HG03175 (cell line): ENCODE results near the gene SNAI3.

Experiments used
- ATAC-seq: cut with Tn5 transposase; IDR thresholded peaks from one replicate; pipeline ENCODE4 v1.9.1; 2021; ENCODE audit warnings: mild to moderate bottlenecking, moderate library complexity; ENCODE audit not compliant: unreplicated experiment

SNAI3 gene

DNA sequence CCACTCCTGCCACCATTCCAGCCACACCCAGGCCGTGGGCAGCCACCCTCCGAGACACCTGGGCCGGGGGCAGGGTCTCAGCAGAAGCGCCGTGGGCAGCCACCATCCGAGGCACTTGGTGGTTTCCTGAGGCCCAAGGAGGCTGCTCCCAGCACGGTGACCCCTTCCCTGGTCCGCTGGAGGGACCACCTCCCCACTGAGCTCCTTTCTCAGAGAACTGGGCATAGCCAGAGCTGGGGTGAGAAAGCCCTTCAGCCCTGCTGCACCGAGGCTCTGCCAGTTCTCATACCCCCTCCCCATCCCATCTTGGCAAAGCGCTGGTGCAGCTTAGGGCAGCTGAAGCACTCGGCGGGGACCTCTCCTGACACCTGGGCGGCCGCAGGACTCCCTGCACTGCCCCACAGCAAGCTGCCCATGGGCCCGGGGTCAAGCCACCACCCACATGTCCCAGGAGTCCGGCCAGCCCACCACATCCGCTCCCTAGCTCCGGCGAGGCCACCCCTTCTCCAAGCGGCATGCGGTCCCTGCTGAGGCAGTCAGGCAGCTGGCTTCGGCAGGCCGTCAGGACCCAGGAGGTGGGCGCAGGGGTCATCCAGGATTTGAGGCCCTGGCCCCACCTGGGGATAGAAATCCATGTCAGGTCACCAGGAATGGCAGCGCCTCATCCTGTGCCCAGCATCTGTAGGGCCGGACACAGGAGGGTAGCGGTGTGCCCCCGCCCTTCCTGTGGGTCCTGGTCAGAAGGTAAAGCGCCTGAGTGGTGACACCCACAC, 34.1 kb downstream of the SNAI3 start:
- ATAC-seq: no peak

DNA sequence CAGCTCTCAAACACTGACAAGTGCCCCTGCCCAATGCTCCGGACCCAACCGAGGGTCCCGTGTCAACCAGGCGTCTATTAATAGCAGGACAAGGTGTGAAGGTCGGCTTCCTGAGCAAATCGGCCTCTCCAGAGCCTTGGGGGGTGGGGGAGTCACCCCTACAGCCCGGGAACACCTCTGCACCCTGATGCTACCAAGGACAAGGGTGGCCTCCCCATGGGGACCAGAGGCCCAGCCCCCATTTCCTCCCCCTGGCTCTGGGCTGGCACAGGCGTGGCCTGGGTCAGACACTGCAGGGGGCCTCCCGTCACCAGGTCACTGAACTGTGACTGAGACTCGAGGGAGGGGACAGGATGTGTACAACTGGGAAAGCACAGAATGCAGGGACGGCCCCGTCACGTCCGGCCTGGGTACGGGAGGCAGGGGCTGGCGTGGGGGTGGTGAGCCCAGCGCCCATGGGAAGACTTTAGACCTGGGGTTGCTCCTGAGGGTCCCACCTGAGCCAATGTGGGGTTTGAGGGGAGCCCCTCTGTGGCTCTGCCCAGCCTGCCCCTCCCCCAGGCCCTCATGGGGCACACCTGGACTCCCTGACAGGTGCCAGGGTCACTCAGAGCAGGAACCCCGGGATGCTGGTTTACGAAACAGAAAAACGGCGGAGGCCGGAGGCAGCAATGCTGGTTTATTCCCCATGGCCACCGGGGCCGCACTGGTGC, 34.9 kb downstream of the SNAI3 start:
- ATAC-seq: peak; percentile 77

DNA sequence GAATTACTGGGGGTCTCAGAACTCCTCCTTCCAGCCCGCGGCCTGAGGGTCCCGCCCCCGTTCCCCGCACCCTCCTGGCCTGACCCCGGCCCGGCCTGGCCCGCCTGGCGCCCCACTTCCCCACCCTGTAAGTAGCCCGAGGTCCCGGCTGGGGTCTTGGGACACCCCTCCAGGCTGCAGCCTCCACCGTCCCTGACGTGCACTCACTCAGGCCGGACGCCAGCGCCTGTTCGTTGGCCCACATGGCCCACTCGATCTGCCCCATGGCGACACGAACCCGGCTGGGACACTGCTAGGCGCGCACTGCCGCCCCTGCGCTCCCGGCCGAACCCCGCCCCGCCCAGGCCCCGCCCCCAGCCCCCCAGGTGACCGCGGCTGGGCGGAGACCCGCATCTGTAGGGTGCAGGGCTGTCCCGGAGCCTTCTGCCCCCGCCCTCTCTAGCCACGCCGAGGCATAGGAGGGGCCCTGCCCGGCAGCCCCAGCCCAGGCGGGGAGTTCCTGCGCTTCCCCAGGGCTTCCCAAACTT, 35.5 kb downstream of the SNAI3 start, which contains the start of gene CYBA:
Gene CYBA, minus strand, starts transcription at position 305 of the 527 bp plus-strand sequence. Its CDS starts 40 bp downstream, at position 265.
- ATAC-seq: peak; percentile 80

DNA sequence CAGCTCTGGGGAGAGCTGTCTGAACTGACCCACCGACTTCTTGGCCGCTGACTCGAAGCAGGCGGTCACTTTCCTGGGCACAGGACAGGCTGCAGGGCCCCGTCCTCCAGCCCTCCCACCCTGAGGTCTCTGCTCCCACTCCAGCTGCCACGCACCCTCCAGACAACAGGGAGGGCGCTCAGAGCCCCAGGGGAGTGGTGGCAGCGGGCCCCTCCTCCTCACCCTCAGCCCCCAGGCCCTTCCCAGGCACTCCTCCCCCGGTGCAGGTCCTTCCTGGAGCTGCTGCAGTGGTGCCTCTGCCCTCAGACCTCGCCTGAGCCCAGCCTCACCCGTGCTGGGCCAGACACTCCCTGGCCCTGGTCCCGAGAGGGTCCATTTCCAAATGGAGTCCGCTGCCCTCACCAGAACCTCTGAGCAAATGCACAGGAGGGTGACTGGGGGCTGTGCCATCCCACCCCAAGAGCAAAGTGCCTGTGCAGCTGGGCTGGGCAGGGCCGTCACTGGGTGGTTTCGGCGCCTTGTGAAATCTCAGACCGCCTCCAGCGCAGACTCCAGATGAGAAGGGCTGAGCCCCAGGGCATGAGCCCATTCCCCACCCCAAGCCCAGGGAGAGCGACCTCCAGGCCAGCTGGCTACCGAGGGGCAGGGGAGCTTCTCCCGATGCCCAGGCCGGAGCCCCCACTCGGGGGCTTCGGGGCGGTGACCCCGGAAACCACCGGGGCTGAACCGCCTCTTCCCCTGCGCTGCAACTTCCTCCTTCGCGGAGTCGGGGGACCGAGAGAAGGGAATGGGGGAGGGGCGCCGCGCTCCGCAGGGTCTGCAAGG, 36.2 kb downstream of the SNAI3 start:
- ATAC-seq: peak; percentile 10

DNA sequence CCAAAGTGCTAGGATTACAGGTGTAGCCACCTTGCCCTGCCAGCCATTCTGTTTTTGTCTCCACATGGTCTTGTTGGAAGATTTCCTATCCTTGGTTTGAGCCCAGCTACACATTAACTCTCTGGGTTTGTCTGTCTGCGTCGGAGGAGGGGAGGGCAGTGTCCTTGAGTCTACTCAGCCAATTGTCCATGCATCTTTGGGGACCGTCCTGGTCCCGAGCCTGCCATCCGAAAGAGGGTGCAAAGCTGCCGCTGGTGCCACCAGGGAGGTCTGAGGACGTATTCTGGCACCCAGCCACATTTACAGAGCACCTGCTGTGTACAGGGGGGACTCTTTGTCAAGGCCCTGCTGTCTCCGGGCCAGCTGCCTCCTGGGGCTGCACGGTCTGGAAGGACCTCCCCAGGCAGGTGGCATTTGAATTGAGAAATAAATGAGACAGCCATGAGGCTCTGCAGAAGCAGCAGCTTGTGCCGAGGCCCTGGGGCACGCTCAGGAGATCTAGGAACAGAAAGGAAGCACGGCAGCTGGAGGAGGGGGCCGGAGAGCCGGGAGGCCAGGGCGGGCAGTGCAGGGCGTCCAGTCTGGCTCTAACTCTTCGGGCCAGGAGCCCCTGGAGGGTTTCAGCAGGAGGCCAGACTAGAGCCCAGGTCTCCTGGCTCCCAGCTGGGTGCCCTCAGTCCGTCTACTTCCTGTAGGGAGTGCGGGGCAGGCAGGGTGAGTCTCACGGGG, 36.9 kb downstream of the SNAI3 start:
- no peak for ATAC-seq

DNA sequence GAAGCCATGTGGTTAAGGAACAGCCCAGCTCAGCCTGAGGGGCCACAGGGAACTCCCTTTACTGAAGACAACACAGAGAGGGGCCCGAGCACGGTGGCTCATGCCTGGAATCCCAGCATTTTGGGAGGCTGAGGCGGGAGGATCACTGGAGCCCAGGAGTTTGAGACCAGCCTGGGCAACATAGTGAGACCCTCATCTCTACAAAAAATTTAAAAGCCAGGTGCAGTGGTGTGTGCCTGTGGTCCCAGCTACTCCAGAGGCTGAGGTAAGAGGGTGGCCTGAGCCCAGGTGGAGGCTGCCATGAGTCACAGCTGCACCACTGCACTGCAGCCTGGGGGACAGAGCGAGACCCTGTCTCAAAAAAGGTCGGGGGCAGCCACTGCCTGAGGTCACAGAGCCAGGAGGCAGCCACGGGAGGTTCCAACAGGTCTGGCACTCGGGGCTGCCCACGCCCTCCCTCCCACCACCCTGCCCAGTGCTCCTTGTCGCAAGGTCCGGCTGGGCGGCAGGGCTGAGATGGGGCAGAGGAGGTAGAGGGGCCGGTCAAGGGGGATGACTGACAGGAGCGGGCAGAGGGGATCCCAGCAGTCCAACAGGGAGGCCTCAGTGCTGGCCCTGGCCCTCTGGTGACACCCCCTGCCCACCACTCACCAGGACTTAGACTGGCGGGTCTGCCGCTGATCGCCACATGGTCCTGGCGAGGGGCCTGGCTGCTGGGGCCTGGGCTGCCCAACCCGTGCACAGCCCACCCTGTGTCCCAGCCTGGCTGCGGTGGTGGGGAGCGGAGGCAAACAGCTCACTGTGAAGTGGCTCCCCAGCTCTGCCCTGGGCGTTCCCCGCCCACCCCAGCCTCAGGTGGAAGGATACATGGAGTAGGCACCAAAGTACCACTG, 38.9 kb downstream of the SNAI3 start:
- no peak for ATAC-seq

DNA sequence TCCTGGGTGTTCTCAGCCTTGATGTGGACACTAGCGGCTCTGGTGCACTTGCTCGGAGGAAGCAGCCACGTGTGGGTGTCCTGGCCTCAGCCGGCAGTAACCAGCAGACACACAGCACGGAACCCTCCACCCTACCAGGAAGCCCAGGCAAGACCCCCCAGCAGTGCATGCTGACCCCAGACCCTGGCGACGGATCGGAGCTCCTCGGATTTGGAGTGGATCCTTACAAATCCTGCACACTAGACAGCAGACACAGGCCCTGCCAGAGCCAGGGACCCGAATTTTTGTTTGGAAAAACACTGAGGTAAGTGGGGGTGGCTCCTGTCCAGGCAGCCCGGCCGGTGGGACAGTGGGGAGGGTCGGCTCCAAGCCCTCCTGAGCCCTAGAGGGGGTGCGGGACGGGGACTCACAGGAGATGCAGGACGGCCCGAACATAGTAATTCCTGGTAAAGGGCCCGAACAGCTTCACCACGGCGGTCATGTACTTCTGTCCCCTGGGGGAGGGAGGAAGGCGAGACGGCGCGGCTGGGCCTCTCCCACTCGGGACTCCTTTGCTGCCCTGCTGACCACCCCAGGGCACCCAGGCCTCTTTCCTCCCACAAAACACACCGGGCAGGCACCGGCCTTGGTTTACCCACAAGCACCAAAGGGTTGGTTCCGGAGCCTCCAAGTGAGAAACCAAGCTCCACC, 39.8 kb downstream of the SNAI3 start:
- no peak for ATAC-seq

DNA sequence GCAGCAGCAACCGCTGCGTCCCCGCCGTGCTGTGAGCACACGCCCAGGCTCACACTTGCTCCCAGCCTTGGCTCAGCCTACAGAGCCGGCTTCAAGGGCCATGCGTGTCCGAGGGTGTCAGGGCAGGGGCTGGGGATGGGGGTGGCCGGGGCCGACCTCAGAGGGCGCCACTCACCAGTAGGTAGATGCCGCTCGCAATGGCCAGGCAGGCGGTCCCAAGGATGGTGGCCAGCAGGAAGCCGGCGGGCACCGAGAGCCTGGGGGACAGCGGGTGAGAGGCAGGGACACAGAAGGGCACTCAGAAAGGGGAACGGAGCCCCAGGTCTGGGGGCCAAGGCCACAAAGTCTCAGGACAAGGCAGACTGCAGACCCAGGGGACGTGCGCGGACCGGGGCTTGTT, 40.4 kb downstream of the SNAI3 start:
- ATAC-seq: no peak

DNA sequence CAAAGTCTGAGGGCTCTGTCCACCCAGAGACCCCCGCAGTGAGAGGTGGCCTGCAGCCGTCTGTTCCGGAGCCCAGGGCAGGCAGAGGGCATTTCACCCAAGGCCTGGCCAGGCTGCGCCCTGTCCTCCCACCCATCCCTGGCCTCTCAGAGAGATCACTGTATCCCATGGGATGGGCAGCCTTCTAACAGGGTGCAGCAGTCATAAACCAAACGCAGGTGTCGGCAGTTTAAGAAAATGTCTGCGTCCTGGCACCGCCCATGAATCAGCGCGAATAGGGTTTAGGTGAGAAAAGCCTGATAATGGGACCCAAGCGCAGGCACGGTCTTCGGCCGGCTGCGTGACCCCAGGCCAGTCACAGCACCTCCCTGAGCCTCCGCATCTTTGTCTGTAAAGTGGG, 40.9 kb downstream of the SNAI3 start:
- ATAC-seq: no peak

DNA sequence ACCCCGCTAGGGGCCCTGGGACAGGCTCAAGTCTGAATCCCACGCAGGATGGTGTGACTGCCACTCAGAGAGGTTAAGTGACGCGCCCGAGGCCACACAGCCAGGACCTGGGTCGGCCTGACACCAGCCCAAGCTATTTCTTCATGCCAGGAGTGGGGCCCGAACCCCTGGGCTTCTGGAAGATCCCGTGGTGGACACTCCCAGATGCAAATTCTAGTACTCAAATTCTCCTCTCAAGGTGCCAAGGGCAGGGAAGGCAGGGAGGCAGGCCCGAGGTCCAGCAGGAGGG, 42.7 kb downstream of the SNAI3 start:
- ATAC-seq: no peak

DNA sequence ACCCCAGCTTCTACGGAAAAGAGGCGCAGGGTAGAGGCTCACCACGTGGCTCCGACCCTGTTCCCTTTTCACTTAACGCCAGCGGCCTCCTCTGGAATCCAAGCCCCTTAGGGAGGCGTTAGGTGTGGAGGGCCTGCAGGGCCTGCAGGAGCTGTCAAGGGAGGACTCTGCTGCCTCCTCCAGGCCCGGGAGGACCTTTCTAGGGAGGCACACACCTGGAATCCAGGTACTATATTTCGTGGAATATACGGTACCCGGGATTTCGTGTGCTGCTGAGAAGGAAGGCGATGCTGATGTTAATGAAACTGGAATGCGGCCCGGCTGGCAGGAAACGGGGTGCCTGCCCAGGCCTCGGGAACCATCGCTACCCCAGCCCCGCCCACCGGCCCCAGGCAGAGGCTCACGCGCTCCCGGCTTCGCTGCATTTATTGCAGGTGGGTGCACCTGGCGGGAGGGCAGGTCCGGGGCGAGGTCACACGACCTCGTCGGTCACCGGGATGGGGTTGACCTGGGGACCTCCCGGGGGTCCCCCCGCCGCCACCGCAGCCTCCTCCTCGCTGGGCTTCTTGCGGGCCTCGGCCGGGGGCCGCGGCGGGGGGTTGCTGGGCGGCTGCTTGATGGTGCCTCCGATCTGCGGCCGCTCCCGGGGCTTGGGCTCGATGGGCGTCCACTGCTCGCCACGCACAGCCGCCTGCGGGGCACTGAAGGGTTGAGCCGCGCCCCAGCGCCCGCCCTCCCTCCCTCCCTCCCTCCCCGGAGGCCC, 43.2 kb downstream of the SNAI3 start:
- ATAC-seq: no peak

DNA sequence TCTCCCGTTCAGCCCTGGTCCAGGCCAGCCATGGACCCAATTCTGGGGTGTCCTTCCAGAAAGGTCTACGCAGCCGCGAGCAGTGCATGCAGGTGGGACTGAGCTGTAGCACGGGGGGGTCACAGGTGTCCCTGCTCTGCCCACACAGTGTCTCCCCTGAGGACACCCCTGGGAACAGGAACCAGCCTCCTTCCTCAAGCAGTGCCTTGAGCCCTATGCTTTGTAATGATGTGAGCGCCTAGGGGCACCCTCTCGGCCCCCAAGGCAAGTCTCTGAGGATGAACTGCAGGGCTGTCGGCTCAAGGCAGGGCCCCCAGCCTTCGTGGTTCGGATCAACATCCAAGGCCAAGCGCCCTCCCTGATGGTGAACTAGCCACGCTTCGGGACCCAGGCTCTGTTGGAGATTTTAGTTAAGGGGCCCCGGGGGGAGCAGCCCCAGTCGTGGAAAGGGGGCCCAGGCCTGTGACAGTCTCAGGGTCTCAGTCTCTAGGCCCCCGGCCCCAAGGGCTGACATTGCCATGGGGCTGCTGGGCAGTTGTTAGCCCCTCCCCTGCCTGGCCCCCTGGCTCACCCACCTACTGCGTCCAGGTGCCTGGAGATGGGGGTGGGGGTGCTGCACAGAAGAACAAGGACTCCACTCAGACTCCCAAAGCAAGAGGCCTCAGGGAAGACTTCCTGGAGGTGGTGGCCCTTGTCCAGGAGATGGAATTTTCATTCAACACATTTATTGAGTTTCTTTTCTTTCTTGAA, 45.6 kb downstream of the SNAI3 start:
- no peak for ATAC-seq

DNA sequence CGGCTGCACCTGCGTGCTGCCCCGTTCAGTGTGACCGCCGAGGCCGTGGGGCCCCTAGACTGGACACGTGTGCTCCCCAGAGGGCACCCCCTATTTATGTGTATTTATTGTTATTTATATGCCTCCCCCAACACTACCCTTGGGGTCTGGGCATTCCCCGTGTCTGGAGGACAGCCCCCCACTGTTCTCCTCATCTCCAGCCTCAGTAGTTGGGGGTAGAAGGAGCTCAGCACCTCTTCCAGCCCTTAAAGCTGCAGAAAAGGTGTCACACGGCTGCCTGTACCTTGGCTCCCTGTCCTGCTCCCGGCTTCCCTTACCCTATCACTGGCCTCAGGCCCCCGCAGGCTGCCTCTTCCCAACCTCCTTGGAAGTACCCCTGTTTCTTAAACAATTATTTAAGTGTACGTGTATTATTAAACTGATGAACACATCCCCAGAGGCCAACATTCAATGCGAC, 46.2 kb downstream of the SNAI3 start:
- ATAC-seq: no peak

DNA sequence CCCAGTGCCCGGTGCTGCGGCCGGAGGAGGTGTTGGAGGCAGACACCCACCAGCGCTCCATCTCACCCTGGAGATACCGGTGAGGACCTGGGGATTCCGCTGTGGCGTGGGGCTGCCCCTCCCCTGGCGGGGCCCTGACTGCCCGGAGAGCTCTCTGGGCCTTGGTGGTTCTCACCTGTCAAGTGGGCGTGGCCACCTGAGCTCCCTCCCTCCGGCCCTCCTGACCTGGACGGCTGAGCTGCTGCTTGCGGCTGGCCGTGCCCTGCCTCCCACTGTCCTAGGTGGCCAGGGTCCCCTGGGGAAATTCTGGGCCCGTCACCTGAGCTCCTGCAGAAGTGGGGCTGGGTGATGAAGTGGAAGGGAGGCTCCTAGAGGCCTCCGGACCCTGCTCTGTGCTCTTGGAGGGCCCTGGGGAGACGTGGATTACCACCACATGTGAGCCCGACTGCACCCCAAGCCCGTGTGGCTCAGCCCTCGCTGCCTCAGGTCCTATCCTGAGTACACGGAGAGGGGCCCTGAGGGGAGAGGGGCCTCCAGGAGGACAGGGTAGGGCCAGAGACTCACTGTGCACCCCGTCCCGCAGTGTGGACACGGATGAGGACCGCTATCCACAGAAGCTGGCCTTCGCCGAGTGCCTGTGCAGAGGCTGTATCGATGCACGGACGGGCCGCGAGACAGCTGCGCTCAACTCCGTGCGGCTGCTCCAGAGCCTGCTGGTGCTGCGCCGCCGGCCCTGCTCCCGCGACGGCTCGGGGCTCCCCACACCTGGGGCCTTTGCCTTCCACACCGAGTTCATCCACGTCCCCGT, 46.9 kb downstream of the SNAI3 start:
- no peak for ATAC-seq

DNA sequence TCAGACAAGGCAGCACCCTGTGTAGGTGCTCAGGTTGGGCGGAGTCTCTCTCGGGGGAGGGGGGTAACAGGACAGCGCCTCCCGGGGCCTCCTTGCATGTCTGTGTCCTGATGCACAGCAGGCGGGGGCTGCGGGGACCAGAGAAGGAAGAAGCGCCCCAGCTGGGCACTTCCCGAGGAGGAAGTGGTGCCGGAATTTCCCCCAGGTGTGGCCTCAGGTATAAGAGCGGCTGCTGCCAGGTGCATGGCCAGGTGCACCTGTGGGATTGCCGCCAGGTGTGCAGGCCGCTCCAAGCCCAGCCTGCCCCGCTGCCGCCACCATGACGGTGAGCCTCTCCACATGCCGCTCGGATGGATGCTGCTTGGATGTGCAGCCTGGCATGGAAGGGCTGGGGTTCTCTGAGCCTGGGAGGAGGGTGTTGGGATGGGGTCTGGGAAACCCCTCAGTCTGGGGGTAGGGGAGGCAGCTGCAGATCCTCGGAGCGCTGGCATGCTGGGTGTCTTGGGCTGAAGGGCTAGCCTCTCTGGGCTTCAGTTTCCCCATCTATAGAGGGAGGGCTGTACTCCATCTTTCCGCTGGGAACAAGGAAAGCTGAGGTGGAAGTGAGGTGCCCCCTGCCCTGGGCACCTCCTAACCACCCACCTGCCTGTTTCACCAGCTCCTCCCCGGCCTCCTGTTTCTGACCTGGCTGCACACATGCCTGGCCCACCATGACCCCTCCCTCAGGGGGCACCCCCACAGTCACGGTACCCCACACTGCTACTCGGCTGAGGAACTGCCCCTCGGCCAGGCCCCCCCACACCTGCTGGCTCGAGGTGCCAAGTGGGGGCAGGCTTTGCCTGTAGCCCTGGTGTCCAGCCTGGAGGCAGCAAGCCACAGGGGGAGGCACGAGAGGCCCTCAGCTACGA, 47.7 kb downstream of the SNAI3 start, which contains the start of gene IL17C:
Gene IL17C, plus strand, starts transcription at position 250 of the 908 bp plus-strand sequence. Its CDS starts 70 bp downstream, at position 320.
- ATAC-seq: no peak
